IPS-18a (cell line): Measurements from ENCODE around the gene RPLP2.

Experiments used
- H3K27ac ChIP-seq: one replicate; pipeline ENCODE4 v1.5.1; 2013; ENCODE audit warnings: low read length
- H3K27me3 ChIP-seq: one replicate; pipeline ENCODE4 v1.6.1; 2013; ENCODE audit warnings: mild to moderate bottlenecking, low read length; ENCODE audit not compliant: control insufficient read depth, insufficient read depth
- H3K36me3 ChIP-seq: one replicate; pipeline ENCODE4 v1.6.1; 2013; ENCODE audit warnings: low read depth, low read length; ENCODE audit not compliant: control insufficient read depth
- H3K4me1 ChIP-seq: one replicate; pipeline ENCODE4 v1.6.1; 2013; ENCODE audit warnings: low read depth, low read length; ENCODE audit not compliant: control insufficient read depth
- H3K4me3 ChIP-seq: one replicate; pipeline ENCODE4 v1.5.1; 2013; ENCODE audit warnings: low read length
- H3K9ac ChIP-seq: one replicate; pipeline ENCODE4 v1.6.1; 2013; ENCODE audit warnings: mild to moderate bottlenecking, low read length, moderate library complexity
- H3K9me3 ChIP-seq: one replicate; pipeline ENCODE4 v1.6.1; 2013; ENCODE audit warnings: low read depth, low read length; ENCODE audit not compliant: control insufficient read depth

Gene RPLP2

DNA sequence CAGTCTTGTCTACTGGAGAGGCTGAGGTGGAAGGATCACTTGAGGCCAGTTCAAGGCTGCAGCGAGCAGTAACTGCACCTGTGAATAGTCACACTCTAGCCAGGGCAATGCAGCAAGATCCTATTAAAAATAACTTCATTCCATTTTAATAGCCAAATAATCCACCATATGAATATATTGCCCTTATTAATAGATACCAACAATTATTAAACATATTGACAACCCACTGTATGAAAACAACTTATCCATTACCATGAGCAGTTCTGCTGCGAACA is 42.9 kb upstream of the RPLP2 start:
- peaks cover 7% of the 10 kb centered on the region for H3K4me1 ChIP-seq
- H3K9me3 ChIP-seq, result no peaks in the 10 kb centered on the region
- peaks cover 43% of the 10 kb centered on the region for H3K36me3 ChIP-seq
- H3K27me3 ChIP-seq, result no peaks in the 10 kb centered on the region
- H3K27ac ChIP-seq, result no peak overlapping the region
- H3K4me3 ChIP-seq, result no peak overlapping the region
- no peak overlapping the region for H3K9ac ChIP-seq

DNA sequence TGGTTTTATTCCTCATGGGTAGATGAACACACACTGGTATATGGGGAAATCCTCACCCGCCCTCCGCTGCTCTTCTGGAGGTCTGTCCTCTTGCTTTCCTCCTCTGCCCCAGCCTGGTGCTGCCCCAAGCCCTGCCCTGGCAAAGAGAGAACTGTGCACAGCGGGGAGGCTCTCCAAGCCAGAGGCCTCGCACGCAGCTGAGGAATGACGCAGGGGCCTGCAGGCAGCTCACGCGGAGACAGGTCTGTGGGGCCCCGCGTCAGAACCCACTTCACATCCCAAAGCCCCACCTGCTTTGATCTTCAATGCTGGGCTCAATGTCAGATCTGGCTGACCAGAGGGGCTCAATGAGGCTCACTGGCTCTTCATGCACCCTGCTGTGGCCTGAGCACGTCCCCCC is 42.5 kb upstream of the RPLP2 start:
- Histone ChIP-seq H3K27ac (no peak overlapping the region), H3K4me1 (peaks cover 6% of the 10 kb centered on the region), H3K9ac (no peak overlapping the region), H3K9me3 (no peaks in the 10 kb centered on the region), H3K36me3 (peaks cover 41% of the 10 kb centered on the region), H3K27me3 (no peaks in the 10 kb centered on the region), H3K4me3 (no peak overlapping the region)

DNA sequence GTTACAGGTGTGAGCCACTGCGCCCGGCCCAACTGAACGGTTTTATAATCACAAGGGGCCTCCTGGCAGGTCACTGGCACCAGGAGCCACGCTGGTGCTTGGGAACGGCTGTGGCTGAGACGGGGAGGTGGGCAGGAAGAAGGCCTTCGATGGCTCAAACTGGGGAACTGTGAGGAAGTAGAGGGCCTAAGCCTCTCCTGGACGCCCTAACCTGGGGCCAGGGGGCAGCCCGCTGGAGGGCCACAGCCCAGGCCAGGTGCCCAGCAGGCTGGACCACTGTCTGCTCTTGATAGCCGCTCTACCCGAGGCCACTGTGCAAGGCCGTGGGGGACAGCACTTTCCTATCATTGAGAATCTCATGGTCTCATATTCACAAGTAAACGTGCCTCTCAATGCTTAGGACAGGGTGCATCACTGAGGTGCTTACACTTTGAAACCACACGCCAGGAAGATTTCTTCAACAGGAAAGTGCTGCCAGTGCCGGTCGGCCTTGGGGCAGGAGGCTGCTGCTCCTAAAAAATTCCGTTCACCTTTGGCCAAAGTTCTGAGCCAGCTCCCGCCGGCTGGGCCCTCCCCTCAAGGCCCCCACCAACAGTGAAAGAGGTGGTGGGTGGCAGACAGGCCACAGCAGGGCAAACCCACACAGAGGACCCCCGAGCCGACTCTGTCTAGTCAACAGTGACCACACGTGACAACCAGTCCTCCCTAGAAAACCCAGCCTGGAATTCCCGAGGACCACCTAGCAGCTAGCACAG is 39.7 kb upstream of the RPLP2 start:
- Histone ChIP-seq H3K27me3 (no peaks in the 10 kb centered on the region), H3K4me1 (no peaks in the 10 kb centered on the region), H3K9me3 (no peaks in the 10 kb centered on the region), H3K4me3 (no peak overlapping the region), H3K27ac (no peak overlapping the region), H3K9ac (no peak overlapping the region), H3K36me3 (peaks cover 28% of the 10 kb centered on the region)

DNA sequence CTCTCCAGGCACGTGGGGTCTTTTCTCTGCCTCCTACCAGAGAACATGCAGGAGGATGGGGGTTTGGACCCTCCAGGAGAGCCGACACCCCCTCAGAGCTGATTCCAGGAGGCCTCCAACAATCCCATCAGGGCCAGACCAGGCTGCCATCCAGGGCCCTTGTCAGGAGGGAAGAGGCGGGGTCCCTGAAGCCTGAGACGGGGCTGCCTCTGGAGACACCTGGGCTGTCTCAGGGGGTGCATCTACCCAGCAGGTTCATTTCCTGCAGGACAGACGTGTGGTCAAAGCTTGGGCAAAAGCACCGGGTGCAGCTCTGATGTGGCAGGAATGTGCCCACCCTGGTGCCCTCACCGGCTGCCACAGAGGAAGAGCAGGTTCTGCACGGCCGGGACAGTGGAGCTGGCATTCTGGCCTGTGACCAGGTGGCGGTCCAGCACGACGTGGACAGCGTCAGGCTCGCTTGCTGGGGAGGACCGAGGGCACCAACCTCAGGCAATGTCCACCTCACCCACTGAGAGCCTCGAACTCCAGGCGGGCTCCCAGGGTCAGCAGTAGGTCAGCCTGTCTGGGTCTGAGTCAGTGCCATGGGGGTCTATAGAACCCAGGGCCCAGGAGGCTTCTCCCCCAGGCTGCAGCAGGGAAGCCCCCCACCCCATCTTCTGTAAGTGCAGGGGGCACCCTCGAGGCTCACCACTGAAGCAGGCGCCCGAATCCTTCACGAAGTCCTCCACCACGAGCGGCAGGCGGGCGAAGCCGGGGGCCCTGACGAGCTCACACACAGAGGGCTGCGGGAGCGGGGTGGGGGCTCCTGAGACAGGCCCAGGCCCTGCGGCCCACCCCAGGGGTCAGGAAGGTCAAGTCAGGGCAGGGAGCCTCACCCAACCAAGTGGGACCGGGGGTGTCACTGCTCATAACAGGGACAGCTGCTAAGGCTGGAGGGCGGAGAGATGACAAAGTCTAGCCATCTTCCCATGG is 38.8 kb upstream of the RPLP2 start:
- Histone ChIP-seq H3K27ac (no peak overlapping the region), H3K27me3 (no peaks in the 10 kb centered on the region), H3K9ac (no peak overlapping the region), H3K4me1 (no peaks in the 10 kb centered on the region), H3K4me3 (no peak overlapping the region), H3K9me3 (no peaks in the 10 kb centered on the region), H3K36me3 (peaks cover 28% of the 10 kb centered on the region)

DNA sequence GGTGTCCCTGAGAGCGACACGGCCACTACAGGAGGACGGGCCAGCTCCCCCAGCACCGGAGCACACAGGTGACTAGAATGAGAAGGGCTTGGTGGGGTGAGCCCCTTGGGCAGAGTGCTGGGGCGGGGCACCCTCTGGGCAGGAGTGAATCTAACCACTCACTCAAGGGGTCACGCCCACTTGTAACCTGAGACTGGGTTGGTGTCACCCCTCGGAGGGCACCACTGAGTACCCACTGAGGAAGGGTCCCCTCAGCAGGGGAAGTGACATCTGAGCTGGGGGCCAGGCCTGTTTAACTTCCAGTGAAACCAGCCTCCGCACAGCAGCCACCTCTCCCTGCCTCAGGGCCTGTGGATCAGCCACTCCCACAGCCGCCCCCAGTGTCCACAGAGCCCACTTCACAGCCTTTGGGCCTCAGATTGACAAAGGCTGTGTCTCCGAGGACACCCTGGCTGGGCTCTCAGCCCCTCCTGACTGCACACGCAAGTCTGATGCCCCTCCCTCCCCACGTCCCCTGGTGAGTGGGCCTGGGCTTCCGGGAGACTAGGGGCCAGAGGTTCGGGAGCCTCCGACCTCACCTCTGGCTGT is 38.1 kb upstream of the RPLP2 start:
- H3K36me3 ChIP-seq, result peaks cover 24% of the 10 kb centered on the region

DNA sequence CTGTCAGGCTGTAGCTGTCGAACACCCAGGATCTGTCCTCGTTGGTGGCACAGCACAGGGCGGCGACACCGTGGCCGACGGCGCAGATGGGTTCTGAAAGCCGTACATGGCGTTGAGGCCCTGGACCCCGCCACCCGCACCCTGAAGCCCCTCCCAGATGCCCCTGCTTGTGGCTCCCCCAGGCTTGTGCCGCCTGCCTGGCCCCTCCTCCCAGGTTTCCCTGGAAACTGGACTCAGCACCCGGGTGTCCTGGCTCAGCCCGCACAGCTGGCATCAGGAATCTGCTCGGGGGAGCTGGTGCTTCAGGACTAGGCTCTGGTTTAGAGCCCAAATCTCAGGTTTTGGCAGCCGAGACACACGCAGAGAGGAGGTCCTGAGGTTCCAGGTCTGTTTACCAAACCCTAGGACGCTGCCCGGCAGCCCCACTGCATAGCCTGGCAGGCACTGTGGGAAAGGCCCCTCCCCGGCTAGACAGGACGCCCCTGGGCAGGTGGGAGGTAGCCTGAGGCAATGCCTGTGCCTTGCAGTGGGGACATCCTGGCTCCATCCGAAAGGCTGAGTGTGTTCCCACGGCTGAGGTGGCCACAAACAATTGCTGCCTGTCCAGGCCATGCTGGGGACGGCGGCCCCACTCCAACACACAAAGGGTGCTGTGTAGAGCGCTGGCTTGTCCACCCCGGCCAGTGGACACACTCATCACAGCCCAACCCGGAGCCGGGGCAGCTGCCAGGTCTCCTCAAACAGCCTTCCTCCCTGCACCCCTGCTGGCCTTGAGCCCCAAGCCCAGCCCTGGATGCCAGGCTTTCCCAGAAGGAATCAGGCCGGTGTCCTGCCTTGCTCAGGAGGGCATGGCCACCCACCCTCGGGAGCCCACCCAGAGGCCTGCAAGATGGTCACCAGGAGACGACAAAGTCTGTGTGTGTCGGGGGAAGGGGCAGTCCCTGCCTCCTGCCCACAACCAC is 37.1 kb upstream of the RPLP2 start:
- H3K9me3 ChIP-seq, result no peaks in the 10 kb centered on the region
- peaks cover 19% of the 10 kb centered on the region for H3K36me3 ChIP-seq
- H3K27me3 ChIP-seq, result no peaks in the 10 kb centered on the region
- H3K4me1 ChIP-seq, result no peaks in the 10 kb centered on the region
- no peak overlapping the region for H3K27ac ChIP-seq
- H3K9ac ChIP-seq, result no peak overlapping the region
- no peak overlapping the region for H3K4me3 ChIP-seq

More for the DNA sequence above, 38.1 kb upstream of the RPLP2 start:
- H3K9me3 ChIP-seq, result no peaks in the 10 kb centered on the region
- H3K27ac ChIP-seq, result no peak overlapping the region
- no peak overlapping the region for H3K4me3 ChIP-seq
- no peaks in the 10 kb centered on the region for H3K4me1 ChIP-seq
- no peak overlapping the region for H3K9ac ChIP-seq
- H3K27me3 ChIP-seq, result no peaks in the 10 kb centered on the region

DNA sequence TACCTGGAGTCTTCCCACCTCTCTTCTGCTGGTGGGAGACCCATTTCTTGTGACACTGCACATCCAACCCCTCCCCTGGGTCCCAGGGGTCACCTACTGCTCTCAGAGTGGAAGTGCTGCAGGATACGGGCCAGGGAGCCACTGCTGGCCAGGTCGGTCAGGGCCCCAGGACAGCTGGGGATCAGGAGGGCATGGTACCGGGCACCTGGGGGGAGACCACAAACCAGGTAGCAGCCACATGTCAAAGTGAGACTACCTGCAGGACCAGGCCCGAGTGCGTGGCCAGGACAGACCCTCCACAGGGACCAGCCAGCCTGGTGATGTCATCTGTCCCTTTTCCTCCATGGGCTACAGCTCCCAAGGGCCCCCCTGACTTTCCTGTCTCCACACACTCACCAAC is 36.3 kb upstream of the RPLP2 start:
- Histone ChIP-seq H3K4me1 (no peaks in the 10 kb centered on the region), H3K9ac (no peak overlapping the region), H3K27ac (no peak overlapping the region), H3K9me3 (no peaks in the 10 kb centered on the region), H3K36me3 (peaks cover 19% of the 10 kb centered on the region), H3K4me3 (no peak overlapping the region), H3K27me3 (no peaks in the 10 kb centered on the region)

DNA sequence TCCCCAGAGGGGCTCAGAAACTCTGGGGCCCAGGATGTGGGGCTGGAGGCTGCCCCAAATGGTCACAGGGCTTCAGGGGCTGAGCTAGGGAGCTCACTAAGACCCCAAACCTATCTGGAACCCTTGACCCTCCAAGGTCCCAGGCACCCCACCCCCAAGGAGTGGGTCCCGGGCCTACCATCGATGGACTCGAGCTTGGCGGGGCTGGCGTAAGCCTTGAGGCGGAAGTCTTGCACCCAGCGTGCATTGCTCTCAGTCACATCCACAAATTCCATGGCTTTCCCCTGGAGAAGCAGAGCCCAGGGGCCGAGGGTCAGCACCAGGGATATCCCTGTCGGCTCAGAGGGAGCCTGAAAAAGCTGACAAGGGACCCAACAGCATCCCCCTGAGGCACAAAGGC is 35.9 kb upstream of the RPLP2 start:
- H3K36me3 ChIP-seq, result peaks cover 19% of the 10 kb centered on the region
- no peak overlapping the region for H3K27ac ChIP-seq
- no peaks in the 10 kb centered on the region for H3K4me1 ChIP-seq
- H3K27me3 ChIP-seq, result no peaks in the 10 kb centered on the region
- H3K4me3 ChIP-seq, result no peak overlapping the region
- no peaks in the 10 kb centered on the region for H3K9me3 ChIP-seq
- H3K9ac ChIP-seq, result no peak overlapping the region

DNA sequence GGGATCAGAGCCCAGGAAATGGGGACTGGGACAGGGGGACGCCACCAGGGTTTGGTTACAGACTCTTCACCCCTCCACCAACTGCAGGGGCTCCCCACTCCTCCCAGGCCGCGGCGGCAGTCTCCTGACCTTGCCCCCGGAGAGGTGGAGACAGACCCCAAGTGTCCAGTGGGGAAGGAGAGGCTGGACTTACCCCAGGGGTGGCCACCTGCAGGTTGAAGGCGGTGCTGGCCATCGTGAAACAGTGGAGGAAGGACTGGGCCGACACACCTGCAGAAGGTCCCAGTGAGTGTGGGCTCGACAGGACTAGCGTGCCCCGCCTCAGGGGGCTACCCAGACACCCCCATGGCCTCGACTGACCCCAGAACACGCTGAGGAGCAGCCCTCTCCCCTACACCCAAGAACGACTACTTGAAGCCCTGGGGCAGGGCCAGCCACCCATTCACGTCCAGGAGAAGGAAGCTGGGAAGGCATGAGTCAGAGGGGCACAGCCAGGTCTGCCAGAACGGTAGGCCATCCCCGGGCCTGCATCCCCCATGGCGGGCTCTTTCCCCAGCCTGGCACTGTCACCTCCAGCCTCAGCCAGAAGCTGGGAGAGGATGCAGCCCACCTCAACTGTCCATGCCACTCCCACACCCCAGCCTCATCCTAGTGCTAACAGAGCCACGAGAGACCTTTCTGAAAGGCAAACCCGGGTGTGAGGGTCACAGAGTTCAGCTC is 34.7 kb upstream of the RPLP2 start:
- H3K4me3 ChIP-seq, result no peak overlapping the region
- peaks cover 14% of the 10 kb centered on the region for H3K36me3 ChIP-seq
- H3K27ac ChIP-seq, result no peak overlapping the region
- no peaks in the 10 kb centered on the region for H3K4me1 ChIP-seq
- no peak overlapping the region for H3K9ac ChIP-seq
- no peaks in the 10 kb centered on the region for H3K9me3 ChIP-seq
- no peaks in the 10 kb centered on the region for H3K27me3 ChIP-seq

DNA sequence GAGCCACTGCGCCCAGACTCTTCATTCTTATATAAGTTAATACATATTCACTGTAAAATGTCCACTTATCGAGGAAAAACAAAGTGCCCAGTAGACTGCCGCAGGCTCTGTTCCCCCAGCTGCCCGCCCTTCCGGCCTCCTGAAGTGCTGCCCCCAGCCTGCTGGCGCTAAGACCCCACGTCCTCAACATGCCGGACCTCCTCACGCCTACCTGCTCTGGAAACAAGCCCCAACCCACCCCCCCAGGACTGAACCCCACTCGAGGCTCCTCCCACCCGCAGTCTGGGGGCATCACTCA is 33.6 kb upstream of the RPLP2 start:
- Histone ChIP-seq H3K36me3 (peaks cover 5% of the 10 kb centered on the region), H3K4me3 (peak overlapping the region; percentile 77), H3K27me3 (no peaks in the 10 kb centered on the region), H3K27ac (no peak overlapping the region), H3K9me3 (no peaks in the 10 kb centered on the region), H3K9ac (peak overlapping the region; percentile 81), H3K4me1 (no peaks in the 10 kb centered on the region)
